Lower leg skin (tissue), 3 donors: ENCODE measurements around the gene TBCEL.

Experiments used
- POLR2A ChIP-seq, 2 donors: fragments of 450-650 bp; IDR thresholded peaks; one replicate each; pipeline ENCODE4 v1.6.1; 2016 to 2017; ENCODE audit warnings: antibody characterized with exemption in 2 of 2, mild to moderate bottlenecking in 1 of 2, moderate library complexity in 1 of 2
- TF ChIP-seq, protein P1 (sequence below), 3 donors: fragments of 450-650 bp; IDR thresholded peaks; one replicate each; pipeline ENCODE4 v1.5.1; 2016; ENCODE audit warnings: antibody characterized with exemption in 3 of 3, mild to moderate bottlenecking in 3 of 3, moderate library complexity in 2 of 3

DNA sequence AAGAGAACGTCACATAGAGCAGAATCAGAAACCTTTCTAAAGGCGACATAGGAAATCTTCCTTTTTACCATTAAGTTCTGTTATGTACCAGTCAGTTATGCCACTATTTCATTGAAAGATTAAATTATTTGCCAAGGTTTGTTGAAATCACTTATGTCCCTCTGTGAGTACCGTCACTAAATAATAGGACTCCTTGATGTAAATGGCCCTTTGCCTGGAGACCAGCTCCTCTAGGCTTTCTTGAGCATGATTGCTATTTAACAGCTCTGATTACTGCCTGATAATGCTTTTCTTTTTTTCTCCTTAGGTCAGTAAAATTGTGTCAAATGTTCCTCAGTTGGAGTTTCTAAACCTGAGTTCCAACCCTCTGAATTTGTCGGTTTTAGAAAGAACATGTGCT lies 29.3 kb downstream of the TBCEL start:
- TF ChIP-seq, protein P1, sequence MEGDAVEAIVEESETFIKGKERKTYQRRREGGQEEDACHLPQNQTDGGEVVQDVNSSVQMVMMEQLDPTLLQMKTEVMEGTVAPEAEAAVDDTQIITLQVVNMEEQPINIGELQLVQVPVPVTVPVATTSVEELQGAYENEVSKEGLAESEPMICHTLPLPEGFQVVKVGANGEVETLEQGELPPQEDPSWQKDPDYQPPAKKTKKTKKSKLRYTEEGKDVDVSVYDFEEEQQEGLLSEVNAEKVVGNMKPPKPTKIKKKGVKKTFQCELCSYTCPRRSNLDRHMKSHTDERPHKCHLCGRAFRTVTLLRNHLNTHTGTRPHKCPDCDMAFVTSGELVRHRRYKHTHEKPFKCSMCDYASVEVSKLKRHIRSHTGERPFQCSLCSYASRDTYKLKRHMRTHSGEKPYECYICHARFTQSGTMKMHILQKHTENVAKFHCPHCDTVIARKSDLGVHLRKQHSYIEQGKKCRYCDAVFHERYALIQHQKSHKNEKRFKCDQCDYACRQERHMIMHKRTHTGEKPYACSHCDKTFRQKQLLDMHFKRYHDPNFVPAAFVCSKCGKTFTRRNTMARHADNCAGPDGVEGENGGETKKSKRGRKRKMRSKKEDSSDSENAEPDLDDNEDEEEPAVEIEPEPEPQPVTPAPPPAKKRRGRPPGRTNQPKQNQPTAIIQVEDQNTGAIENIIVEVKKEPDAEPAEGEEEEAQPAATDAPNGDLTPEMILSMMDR (IDR thresholded peaks at IDR 0.05), result no peak
- TF ChIP-seq POLR2A (IDR thresholded peaks at IDR 0.05), result no peak
